Activated naive CD4-positive, alpha-beta T cell treated with Interleukin-2 at 50 U/mL for 16 hours (primary cell): Measurements from ENCODE around the gene GCNT3.

Experiments
- DNase-seq: peaks from one replicate; pipeline ENCODE4 v3.0.0-alpha.2; 2020

GCNT3 gene, protein sequence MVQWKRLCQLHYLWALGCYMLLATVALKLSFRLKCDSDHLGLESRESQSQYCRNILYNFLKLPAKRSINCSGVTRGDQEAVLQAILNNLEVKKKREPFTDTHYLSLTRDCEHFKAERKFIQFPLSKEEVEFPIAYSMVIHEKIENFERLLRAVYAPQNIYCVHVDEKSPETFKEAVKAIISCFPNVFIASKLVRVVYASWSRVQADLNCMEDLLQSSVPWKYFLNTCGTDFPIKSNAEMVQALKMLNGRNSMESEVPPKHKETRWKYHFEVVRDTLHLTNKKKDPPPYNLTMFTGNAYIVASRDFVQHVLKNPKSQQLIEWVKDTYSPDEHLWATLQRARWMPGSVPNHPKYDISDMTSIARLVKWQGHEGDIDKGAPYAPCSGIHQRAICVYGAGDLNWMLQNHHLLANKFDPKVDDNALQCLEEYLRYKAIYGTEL

GRCh38 chr15:59611276-59612260 lies at the start of gene GCNT3:
TSS of gene GCNT3 (plus strand) at chr15:59611783. CDS start at chr15:59618239, 6,456 bp downstream.
- DNase-seq: no peak

GRCh38 chr15:59562448-59563186 lies 49.0 kb upstream of the GCNT3 start:
- no peak for DNase-seq

GRCh38 chr15:59565299-59565698 lies 46.3 kb upstream of the GCNT3 start:
- DNase-seq: no peak

DNA sequence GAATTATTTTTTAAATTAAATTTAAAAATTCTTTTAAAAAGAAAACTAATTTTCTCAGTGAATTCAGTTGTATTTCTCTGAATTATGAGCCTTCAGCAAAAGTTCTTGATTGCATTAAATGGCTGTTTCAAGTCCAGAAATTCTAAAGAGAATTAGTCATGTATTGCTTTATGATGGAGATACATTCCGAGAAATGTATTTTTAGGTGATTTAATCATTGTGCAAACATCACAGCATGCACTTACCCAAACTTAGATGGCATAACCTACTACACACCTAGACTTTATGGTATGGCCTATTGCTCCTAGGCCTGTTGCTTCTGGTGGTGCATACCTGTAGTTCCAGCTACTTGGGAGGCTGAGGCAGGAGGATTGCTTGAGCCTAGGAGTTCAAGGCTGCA lies 44.3 kb upstream of the GCNT3 start:
- DNase-seq: no peak

DNA sequence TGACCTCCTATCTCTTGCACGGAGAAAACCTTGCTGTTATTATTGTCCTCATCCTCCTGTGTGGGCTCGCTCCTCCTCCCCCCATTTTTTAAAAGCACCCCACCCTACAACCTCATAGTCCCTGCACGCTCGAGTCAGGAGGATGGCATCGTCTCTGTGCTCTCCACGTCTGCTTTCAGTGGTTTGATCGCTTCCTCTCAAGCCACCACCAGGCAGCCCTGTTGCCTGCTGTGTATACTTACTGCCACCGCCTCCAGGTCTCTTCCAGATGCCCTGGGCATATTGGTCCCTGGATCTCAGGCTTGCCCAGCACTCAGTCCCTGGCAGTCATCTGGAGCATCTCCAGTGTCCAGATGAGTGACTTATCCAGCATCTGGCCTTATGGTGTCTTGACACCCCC lies 42.1 kb upstream of the GCNT3 start:
- DNase-seq: no peak

DNA sequence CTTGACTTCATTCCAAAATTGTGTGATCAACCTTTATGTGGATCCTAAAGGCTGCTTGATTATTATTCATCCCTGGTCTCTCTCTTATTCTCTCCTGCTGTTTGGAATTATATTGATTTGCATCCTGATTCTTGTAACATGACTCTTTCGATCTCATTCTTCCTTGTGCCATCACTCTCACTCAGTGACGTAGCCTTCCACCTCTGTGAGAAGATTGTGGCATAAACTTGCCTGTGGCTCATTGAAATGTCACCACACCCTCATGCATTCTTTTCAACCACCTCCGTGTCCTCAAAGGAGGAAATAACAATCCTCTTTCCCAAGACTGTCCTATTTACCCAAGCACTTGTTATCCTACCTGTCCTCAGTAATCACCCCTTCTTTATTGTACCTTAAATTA lies 41.3 kb upstream of the GCNT3 start:
- no peak for DNase-seq

GRCh38 chr15:59571606-59572005 lies 40.0 kb upstream of the GCNT3 start:
- no peak for DNase-seq

DNA sequence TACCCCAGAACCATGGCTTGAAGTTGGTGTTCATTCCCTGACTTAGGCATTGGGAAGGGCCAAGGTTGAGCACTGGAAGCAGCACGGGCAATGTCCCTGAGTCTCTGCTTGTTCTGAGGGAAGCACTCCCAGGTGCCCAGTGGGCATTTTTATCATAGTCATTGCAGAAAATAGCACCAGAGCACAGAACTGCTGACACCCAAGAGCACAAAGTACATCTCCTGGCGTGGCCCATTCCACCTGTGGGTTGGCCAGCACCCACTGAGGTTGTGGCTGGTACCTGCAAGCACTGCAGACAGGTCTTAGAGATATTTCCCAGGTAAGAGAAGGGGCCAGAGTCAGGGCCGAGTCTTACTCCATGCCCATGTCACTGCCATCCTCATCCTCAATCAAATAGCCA lies 28.5 kb upstream of the GCNT3 start:
- DNase-seq: no peak

GRCh38 chr15:59587085-59587826 lies 24.3 kb upstream of the GCNT3 start:
- no peak for DNase-seq

DNA sequence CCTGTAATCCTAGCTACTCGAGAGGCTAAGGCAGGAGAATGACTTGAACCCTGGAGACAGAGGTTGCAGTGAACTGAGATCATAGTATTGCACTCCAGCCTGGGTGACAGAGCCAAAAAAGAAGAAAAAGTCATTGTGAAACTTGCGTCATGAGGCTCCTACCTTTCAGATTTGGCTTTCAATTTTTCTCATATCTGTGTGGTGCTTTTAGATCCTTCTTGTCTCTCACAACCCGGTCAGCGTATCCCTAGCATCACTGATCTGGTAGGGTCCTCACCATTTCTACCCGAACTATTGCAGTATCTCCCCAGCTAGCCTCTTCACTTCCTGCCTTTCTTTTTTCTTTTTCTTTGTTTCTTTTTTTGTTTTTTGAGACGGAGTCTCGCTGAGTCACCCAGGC lies 21.6 kb upstream of the GCNT3 start:
- no peak for DNase-seq

GRCh38 chr15:59591356-59591755 lies 20.2 kb upstream of the GCNT3 start:
- no peak for DNase-seq

- no peak for DNase-seq
Measured at GRCh38 chr15:59594493-59594942, 17.1 kb upstream of the GCNT3 start.

GRCh38 chr15:59594991-59595390 lies 16.6 kb upstream of the GCNT3 start:
- no peak for DNase-seq

DNA sequence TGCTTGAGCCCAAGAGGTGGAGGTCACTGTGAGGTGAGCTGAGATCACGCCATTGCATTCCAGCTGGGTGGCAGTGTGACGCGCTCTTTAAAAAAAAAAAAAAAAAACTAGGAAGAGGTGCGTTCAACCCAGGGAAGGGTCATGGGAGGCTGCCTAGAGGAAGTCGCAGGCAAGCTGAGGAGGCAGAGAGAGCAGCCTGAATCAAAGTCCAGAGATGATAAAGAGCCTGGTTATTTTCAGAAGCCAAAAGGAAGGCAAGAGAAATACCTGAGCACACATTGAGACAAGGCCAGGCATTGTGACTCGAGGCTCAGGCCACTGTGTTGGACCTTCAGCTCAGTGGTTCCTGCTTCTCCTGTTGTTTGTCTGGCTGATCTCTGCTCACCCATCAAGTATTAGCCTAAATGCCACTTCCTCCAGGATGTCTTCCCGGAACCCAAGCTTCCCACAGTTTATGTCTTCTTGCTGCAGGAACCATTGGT lies 16.1 kb upstream of the GCNT3 start:
- no peak for DNase-seq

DNA sequence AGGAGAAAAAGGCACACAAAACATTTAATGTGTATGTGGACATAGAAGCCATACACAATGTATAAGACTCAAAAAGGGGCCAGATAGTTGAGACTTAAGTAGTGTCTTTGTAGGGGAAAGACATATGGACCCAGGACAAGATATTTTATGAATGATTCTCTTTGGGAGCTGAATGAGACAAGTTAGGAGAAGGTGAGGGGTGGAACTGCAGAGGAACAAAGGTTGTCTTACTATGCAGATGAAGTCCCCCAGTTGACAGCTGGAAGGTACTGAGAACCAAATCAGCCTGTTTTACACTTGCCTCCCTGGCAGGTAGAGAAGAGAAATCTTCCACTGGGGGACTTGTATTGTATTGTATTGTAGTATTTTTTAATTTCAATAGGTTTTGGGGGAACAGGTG lies 14.9 kb upstream of the GCNT3 start:
- no peak for DNase-seq

DNA sequence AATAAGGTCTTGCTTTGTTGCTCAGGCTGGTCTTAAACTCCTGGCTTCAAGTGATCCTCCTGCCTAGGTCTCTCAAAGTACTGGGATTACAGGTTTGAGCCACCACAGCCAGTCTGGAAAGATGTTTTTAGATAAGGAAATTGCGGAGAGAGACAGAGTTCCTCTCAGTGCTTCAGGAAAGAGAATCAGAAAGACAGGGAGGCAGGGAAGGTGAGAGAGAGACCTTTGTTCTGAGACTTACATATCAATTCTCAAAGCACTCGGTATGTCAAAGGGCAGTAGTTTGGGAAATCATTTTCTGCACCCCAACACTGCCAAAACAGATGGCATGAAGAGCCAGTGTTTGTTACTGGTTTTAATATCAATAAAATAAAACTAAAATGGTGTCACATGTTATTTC lies 13.1 kb upstream of the GCNT3 start:
- DNase-seq: no peak

DNA sequence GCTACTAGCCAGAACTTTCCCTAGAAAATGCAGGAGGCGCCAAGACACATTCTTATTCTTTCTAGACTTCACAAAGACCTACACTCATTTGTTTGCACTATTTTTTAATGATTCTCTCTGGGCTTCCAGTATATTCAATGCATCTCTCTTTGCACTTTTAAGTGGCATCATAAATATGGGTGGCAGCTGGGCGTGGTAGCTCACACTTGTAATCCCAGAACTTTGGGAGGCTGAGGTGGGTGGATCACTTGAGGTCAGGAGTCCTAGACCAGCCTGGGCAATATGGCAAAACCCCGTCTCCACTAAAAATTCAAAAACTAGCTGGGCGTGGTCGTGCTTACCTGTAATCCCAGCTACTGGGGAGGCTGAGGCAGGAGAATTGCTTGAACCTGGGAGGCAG lies 5.6 kb upstream of the GCNT3 start:
- no peak for DNase-seq

- no peak for DNase-seq
Measured at GRCh38 chr15:59609730-59610712, 1.6 kb upstream of the GCNT3 start.

DNA sequence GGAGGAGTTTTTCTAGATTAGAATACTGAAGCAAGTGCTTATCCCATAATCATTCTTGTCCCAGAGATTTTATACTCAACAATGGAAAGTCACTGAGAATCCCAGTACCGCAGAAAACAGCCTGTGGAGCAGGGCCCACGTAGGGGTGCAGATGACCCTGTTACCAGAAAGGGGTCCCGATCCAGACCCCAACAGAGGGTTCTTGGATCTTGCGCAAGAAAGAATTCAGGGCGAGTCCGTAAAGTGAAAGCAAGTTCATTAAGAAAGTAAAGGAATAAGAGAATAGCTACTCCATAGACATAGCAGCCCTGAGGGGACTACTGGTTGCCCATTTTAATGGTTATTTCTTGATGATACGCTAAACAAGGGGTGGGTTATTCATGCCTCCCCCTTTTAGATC lies 2.6 kb downstream of the GCNT3 start:
- no peak for DNase-seq

DNA sequence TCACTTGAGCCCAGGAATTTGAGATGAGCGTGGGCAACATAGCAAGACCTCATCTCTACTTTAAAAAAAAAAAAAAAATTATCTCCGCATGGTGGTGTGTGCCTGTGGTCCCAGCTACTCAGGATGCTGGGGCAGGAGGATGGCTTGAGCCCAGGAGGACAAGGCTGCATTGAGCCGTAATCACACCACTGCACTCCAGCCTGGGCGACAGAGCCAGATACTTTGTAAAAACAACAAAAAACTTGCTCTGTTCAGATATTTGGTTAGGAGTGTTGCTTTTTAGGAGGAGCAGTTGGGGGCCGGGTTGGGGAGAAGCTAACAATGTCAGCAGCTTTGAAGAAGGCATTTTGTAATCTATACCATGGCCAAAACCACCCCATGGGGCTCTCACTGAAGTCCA lies 4.1 kb downstream of the GCNT3 start:
- DNase-seq: no peak

- no peak for DNase-seq
Measured at GRCh38 chr15:59616379-59616778, 4.8 kb downstream of the GCNT3 start.
